ENCODE data around the gene FMNL3. TPM values are rescaled to one million over a fixed set of nuclear protein-coding genes. Genes with fewer than 3 reads are reported as not detected.

The FMNL3 gene
- total and polyA plus RNA-seq, 5 donors from 2014 or later, result 3.8 to 21.4 (median 6.0) TPM

DNA sequence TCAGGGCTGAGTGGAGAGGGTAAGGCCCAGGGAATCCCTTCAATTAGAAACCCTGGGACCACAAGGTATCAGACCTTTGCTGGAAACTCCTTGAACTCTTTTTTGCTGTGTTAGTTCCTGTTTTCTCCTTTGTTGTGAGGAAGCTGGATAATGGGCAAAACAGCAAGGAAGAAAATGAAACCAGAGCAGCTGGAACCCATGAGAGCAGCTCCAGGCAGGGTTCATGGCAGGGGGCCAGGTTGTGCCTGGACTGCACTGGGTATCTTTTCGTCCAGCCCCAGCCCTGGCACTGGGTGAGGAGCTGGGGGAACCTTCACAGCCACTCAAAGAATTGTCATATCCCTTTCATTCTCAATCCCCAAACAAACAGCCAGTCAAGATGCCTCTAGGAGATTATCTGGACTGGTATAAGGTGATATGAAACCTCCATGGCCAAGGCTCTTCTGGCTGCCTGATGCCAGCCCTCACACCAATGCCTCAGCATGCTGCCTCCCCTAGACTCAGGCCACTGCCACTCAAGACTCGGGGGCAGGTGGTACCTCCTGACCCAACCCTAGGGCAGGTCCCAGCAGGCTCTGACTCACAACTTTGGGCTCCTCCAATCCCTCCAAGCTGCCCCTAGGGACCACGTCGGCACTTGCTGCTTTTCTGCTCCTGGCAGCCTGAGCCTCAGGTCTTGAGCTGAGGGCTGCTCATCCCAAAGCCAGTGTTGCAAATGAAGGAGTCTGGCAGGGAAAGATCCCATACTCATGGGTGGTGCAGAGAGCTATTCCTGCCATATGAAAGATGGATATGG is 118.3 kb downstream of the FMNL3 start:
- Mint-ChIP-seq H3K9me3 (peaks cover 0 to 5% (median 0%) of the 10 kb centered on the region in 7 donors), H3K36me3 (peaks cover 30% of the 10 kb centered on the region), H3K27me3 (no peaks in the 10 kb centered on the region), H3K27ac (peak overlapping the region in 1 of 3 donors; percentile 20), H3K4me3 (no peak overlapping the region), H3K4me1 (peaks cover 0 to 5% (median 2%) of the 10 kb centered on the region in 4 donors)
- H3K27ac ChIP-seq (ENCODE audit: insufficient read depth, low read length, poor library complexity, severe bottlenecking), result no peak overlapping the region
- ATAC-seq (ENCODE audit: low read depth in 2 of 2), result no peak
- peaks cover 0 to 4% of the 10 kb centered on the region in 2 experiments for H3K9me3 ChIP-seq (ENCODE audit: control insufficient read depth in 2 of 2, low read length in 2 of 2)
- no peak for DNase-seq
- no peaks in the 10 kb centered on the region for H3K4me1 ChIP-seq (ENCODE audit: control insufficient read depth, insufficient read depth, low read length, poor library complexity, severe bottlenecking)
- no peak overlapping the region for H3K4me3 ChIP-seq (ENCODE audit: low read depth, low read length)
- no peaks in the 10 kb centered on the region for H3K27me3 ChIP-seq (ENCODE audit: control insufficient read depth, insufficient read depth, low read length)
- peaks cover 9% of the 10 kb centered on the region for H3K36me3 ChIP-seq (ENCODE audit: control insufficient read depth, insufficient read depth, low read length)

DNA sequence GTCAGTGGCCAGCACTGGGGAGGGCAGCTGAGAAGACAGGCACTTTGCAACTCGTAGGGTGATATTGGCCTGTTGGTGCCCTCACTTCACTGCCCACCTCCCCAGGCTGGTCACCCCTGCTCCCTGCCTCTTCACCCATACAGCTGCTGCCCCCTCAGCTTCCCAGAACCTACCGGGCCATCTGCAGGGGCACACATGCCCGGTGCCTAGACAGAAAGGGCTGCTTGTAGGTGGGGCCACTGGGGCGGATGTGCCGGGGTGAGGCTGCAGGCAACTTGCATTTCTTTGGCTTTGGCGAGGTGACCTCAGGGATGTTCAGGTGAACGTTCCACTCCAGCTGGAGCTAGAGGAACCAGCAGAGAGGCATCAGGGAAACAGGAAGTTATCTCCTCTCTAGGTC is 118.9 kb downstream of the FMNL3 start:
- H3K36me3 Mint-ChIP-seq, result peaks cover 36% of the 10 kb centered on the region
- peaks cover 0 to 5% (median 2%) of the 10 kb centered on the region in 4 donors for H3K4me1 Mint-ChIP-seq
- Histone ChIP-seq H3K4me1 (ENCODE audit: control insufficient read depth, insufficient read depth, low read length, poor library complexity, severe bottlenecking) (no peaks in the 10 kb centered on the region), H3K4me3 (ENCODE audit: low read depth, low read length) (no peak overlapping the region), H3K9me3 (ENCODE audit: control insufficient read depth in 2 of 2, low read length in 2 of 2) (peaks cover 0 to 4% of the 10 kb centered on the region in 2 experiments), H3K27ac (ENCODE audit: insufficient read depth, low read length, poor library complexity, severe bottlenecking) (no peak overlapping the region), H3K36me3 (ENCODE audit: control insufficient read depth, insufficient read depth, low read length) (peaks cover 9% of the 10 kb centered on the region), H3K27me3 (ENCODE audit: control insufficient read depth, insufficient read depth, low read length) (no peaks in the 10 kb centered on the region)
- H3K4me3 Mint-ChIP-seq, result no peak overlapping the region
- no peak for ATAC-seq (ENCODE audit: low read depth in 2 of 2)
- no peak overlapping the region for H3K27ac Mint-ChIP-seq
- no peaks in the 10 kb centered on the region for H3K27me3 Mint-ChIP-seq
- no peak for DNase-seq
- peaks cover 0 to 5% (median 0%) of the 10 kb centered on the region in 7 donors for H3K9me3 Mint-ChIP-seq

DNA sequence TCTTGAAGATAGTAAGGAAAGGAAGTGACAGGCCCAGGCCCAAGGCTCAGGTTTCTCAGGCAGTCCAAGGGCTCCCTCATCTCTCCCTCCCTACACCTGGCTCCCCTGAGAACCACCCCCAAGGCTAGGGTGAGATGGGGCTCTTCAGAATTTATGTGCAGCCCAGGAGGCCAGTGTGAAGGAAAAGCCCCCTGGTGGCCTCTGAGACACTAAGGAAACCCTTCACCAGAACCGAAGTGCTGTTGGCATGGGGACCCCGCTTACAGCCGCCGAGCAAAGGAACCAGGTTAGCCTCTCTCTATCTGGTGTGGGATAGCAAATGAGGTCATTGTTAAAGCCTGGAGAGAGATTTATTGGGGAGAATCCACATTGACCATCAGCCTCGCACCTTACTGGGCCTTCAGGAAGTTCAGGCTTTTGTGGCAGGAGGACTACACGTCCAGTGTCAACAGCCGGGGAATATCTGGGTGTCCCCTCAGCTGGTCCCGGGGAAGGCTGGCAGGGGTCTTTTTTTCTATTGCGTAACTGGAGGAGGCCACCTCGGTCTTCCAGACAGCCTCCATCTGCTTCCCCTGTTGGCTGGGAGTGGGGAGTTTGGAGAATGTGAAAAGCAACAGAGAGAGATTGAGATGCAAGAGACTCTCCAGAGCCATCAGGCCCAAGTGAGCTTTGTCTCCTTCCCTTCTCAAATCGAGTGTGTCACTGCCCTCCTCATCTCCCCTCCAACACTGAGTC is 119.9 kb downstream of the FMNL3 start:
- Mint-ChIP-seq H3K9me3 (peaks cover 0 to 5% (median 0%) of the 10 kb centered on the region in 7 donors), H3K36me3 (peaks cover 36% of the 10 kb centered on the region), H3K4me3 (no peak overlapping the region), H3K27me3 (no peaks in the 10 kb centered on the region), H3K4me1 (peaks cover 0 to 9% (median 6%) of the 10 kb centered on the region in 4 donors), H3K27ac (no peak overlapping the region)
- no peak overlapping the region for H3K27ac ChIP-seq (ENCODE audit: insufficient read depth, low read length, poor library complexity, severe bottlenecking)
- H3K9me3 ChIP-seq (ENCODE audit: control insufficient read depth in 2 of 2, low read length in 2 of 2), result peaks cover 0 to 4% of the 10 kb centered on the region in 2 experiments
- DNase-seq (no peak), ATAC-seq (ENCODE audit: low read depth in 2 of 2) (no peak)
- H3K36me3 ChIP-seq (ENCODE audit: control insufficient read depth, insufficient read depth, low read length), result peaks cover 9% of the 10 kb centered on the region
- no peaks in the 10 kb centered on the region for H3K4me1 ChIP-seq (ENCODE audit: control insufficient read depth, insufficient read depth, low read length, poor library complexity, severe bottlenecking)
- no peak overlapping the region for H3K4me3 ChIP-seq (ENCODE audit: low read depth, low read length)
- no peaks in the 10 kb centered on the region for H3K27me3 ChIP-seq (ENCODE audit: control insufficient read depth, insufficient read depth, low read length)

Other genes starting within 250 kb of the FMNL3 start
- 1.2 TPM for gene KCNH3, start 168.4 kb downstream of the FMNL3 start, total RNA-seq
- 1 to 10 TPM; 1.1 to 2.1 (median 1.5) TPM for gene KCNH3, start 168.4 kb downstream of the FMNL3 start, polyA plus RNA-seq
- gene MCRS1, start 139.3 kb downstream of the FMNL3 start, total RNA-seq, result 72.8 TPM
- gene MCRS1, start 139.3 kb downstream of the FMNL3 start, polyA plus RNA-seq, result 10 to 100 TPM; 62.8 to 81.0 (median 67.8) TPM
- gene FAM186B, start 101.8 kb downstream of the FMNL3 start, total RNA-seq, result not detected
- gene FAM186B, start 101.8 kb downstream of the FMNL3 start, polyA plus RNA-seq, result under 1 TPM in 1 of 4 donors, not detected in 3; 0.14 TPM
- 6.3 TPM for gene PRPF40B, start 83.8 kb downstream of the FMNL3 start, total RNA-seq
- 1 to 10 TPM in 3 of 4 donors, under 1 TPM in 1; 0.78 to 3.2 (median 1.7) TPM for gene PRPF40B, start 83.8 kb downstream of the FMNL3 start, polyA plus RNA-seq
- gene TMBIM6, start 34.2 kb upstream of the FMNL3 start, total RNA-seq, result 376 TPM
- gene TMBIM6, start 34.2 kb upstream of the FMNL3 start, polyA plus RNA-seq, result 1,000 to 10,000 TPM; 1,002 to 1,224 (median 1,189) TPM
- gene NCKAP5L, start 121.0 kb upstream of the FMNL3 start, total RNA-seq, result 7.8 TPM
- gene NCKAP5L, start 121.0 kb upstream of the FMNL3 start, polyA plus RNA-seq, result under 1 TPM; 0.18 to 0.91 (median 0.56) TPM
- 4.6 TPM for gene BCDIN3D, start 135.7 kb upstream of the FMNL3 start, total RNA-seq
- gene BCDIN3D, start 135.7 kb upstream of the FMNL3 start, polyA plus RNA-seq, result 1 to 10 TPM; 7.3 to 9.8 (median 8.7) TPM
- 0.10 TPM for gene FAIM2, start 196.5 kb upstream of the FMNL3 start, total RNA-seq
- 1 to 10 TPM in 3 of 4 donors, under 1 TPM in 1; 0.31 to 6.5 (median 3.1) TPM for gene FAIM2, start 196.5 kb upstream of the FMNL3 start, polyA plus RNA-seq
- not detected for gene AQP2, start 243.3 kb upstream of the FMNL3 start, total RNA-seq
- gene AQP2, start 243.3 kb upstream of the FMNL3 start, polyA plus RNA-seq, result not detected

Data from CD4-positive, CD25-positive, alpha-beta regulatory T cell (primary cell).